IPS-NIHi11 (cell line): ENCODE data around the gene CLIC4.
A peak's percentile ranks its signal among the peaks of the same experiment; 100 is the strongest.
"Not testable (repeated sequence)": the region's sequence is repeated elsewhere in the genome, so short reads cannot be mapped to it uniquely, and the experiment has no call there.

Source experiments
- DNase-seq: peaks from one replicate; pipeline ENCODE4 v3.0.0; 2012; ENCODE audit warnings: mixed read lengths, low spot score

The CLIC4 gene

DNA sequence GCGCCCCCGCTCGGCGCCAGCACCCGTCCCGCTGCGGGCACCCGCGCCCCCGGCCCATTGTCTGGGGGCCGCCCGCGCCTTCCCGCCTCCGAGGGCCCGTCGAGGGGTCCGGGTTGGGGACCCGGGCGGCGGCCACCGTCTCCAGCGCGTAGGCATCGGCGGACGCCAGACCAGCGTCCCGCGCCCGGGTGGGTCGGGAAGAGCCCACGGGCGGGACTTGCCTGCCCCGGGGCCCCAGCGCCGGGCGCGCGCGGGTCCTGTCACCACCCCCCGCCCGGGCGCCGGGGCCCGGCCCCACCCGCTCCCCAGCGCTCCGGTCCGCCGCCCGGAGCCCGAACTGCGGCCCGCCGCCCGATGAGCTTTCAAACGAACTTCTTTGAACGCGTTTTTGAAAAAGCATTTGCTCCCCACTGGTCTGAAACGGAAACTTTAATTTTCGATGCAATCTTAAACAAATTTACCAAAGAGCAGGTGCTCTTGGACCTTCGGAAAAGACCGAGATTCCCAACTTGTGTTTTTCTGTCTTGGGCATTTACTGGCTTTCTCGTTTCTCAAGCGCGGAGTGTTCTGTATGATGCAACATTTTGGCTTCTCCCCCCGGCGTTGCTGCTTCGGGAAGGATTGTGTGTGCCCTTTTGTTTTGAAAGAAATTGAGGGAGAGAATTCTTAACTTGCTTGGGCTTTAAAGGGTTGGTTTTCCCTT, 615 bp downstream of the CLIC4 start:
- peak; percentile 49 for DNase-seq

DNA sequence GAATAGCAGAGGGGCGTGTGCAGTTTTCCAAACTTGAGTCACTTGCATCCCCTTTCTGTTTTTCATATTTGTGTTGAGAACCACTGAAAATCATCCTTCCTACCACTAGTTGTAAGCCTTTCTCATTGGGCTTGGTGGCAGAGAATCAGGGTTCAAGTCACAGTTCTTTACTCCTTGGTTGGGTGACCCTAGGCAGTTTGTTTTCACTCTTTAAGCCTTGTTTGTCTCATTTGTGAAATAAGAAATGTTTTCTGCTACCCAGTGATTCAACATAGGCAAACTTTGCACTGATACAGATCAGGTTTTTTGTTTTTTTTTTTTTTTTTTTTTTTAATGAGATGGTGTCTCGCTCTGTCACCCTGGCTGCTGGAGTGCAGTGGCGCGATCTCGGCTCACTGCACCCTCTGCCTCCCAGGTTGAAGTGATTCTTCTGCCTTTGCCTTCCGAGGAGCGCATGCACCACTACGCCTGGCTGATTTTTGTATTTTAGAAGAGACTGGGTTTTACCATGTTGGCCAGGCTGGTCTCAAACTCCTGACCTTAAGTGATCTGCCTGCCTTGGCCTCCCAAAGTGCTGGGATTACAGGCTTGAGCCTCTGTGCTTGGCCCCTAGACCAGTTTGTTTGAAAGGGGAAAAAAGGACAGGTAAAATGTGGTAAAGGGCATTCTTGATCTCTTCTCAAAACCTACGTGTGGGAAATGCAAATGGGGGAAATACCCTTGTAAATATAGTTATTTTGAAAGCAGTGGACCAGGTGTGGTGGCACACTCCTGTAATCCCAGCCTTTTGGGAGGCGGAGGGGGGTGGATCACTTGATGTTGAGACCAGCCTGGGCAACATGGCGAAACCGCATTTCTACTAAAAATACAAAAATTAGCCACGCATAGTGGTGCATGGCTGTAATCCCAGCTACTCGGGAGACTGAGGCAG, 3.2 kb downstream of the CLIC4 start:
- DNase-seq, result no peak

DNA sequence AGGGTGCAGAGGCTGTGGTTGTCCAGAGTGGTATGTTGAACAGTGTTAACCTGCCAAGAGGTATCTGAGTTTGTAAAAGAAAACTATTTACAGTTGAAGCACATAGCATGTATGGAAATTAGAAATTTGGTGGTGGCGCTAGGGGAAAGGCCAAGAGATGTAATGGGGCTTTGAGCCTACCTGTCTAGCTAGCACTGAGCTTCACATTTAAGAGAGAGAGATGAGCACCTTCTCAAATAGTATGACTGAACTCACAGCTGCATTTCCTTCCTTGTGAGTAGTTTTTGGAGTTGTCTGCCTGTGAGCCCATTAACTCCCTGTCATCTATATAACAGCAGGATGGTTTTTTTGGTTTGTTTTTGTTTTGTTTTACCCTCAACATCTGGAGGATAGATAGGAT, 4.0 kb downstream of the CLIC4 start:
- no peak for DNase-seq

DNA sequence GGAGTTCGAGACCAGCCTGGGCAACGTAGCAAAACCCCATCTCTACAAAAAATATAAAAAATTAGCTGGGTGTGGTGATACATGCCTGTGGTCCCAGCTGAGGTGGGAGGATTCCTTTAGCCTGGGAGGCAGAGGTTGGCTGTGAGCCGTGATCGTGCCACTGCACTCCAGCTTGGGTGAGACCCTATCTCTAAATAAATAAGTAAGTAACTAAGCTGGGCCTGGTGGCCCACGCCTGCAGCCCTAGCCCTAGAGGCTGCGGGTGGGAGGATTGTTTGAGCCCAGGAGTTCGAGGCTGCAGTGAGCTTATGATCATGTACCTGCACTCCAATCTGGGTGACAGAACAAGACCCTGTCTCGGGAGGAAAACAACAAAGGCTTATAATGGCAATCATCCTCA, 4.6 kb downstream of the CLIC4 start:
- no peak for DNase-seq

DNA sequence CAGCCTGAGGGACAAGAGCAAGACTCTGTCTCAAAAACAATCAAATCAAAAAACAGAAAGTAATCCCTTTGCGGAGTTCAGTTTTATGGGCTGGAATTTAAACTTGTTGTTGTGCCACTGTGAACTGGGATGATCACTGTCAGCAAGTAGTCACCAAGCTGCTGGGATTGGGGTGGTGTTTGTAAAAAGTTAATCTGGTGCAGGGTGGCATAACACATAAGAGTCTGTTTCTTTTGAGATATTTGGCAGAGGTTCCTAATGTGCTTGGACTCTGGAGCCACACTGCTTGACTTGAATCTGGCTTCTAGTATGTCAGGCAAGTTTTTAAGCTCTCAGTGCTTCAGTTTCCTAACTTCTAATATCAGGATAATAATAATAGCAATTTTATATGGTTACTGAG, 6.6 kb downstream of the CLIC4 start:
- no peak for DNase-seq

DNA sequence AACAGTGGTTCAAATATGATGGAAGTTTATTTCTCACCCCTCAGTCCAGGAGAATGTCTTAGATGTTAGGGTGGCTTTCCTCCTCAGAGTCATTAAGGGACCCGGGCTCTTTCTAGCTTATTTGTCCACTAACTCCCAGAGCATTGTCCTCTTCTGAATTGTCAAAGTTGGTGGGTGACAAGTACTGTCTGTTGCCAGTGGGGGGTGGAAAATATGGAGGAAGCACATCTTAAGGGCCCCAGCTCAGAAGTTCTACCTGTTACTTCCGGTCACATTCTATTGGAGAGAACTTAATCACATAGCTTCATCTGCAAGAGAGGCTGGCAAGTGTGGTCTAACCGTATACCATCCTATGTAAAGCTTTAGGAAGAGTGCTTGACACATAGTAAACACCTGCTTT, 7.1 kb downstream of the CLIC4 start:
- DNase-seq, result no peak

DNA sequence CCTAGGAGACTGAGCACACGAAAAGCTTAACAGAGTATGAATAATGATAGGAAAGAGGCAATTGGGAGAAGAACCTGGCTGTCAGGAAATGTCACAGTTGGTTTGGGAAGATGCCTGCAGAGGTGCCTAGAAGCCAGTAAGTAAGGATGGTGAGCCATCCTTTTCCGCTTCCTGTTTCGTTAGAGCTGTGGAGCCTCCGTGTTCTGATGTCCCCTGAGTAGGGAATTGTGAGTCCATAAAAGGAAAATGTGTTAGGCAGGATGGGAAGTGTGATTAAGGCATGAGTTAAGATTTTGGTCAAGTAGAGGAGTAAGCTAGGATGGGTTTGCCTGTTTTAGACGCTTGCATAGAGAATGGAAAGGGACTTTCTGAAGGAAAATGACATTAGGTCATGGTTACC, 9.0 kb downstream of the CLIC4 start:
- no peak for DNase-seq

DNA sequence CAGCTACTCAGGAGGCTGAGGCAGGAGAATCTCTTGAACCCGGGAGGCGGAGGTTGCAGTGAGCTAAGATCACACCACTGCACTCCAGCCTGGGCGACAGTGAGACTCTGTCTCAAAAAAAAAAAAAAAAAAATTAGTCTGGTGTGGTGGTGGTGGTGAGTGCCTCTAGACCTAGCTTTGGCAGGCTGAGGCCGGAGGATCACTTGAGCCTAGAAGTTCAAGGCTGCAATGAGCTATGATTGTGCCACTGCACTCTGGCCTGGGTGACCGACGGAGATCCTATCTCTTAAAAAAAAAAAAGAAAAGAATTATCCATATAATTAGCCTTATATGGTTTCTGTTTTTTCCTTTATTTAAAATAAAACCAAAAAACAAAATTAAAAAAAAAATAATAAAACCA, 10.1 kb downstream of the CLIC4 start:
- not testable (repeated sequence) for DNase-seq

DNA sequence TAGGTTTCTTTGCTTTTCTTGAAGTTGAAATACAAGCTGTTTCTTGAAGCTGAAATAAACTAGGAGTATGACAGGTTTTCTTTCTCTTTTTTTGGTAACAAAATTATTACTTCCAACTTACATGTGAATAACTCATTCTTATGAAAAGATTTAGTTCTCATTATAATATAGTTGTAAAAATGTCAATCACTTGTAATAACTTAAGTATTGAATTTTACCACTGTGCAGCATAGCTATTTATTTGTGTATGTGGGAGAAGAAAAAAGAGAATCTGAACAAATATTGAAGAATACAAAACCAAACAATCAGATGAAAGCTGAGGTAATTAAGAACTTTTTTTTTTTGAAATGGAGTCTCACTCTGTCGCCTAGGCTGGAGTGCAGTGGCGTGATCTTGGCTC, 11.1 kb downstream of the CLIC4 start:
- no peak for DNase-seq

DNA sequence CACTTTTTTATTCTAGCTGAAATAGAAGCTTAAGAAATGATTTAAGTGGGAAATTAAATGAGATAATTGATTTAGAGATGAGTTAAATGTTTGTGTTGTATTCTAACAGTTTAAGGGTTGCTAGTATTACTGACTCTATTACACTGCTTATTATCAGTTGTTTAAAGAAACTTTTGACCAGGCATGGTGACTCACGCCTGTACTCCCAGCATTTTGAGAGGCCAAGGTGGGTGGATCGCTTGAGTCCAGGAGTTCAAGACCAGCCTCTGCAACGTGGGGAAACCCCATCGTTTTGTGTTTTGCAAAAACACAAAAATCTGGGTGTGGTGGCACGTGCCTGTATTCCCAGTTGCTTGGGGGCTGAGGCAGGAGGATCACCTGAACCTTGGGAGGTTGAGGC, 14.2 kb downstream of the CLIC4 start:
- no peak for DNase-seq

DNA sequence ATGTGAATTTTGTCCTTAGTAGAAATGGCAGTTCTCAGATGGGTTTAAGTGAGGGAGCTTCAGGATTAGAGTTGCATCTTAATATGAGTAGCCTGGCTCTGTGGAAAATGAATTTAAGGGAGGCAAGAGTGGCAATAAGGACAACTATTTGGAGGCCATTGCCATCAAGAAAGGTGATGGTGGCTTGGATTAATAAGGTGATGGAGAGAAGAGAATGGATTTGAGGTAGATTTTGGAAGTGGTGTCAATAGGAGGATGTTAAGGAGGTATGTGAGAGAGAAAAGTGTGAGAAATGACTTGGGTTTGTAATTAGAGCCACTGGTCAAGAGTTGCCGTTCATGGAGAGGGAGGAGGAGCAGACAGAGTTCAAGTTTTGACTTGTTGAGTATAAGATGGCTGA, 16.3 kb downstream of the CLIC4 start:
- DNase-seq, result no peak

DNA sequence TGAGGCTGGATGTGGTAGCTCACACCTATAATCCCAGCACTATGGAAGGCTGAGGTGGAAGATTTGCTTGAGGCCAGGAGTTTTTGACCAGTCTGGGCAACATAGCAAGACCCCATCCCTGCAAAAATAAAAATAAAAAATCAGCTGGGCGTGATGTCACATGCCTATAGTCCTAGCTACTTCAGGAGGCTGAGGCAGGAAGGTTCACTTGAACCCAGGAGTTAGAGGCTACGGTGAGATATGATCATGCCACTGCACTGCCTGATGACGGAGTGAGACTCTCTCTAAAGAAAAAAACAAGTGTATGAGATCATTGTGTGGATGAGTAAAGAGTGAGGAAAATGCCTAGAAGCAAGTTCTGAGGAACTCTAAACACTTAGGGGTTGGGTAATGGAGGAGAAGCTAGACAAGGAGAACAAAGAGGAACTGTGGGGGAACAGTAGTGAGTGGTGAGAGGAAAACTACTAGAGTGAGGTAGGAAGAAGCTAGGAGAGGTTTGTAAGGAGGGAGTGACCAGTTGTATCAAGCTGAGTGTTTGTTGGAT, 17.0 kb downstream of the CLIC4 start:
- DNase-seq, result no peak

DNA sequence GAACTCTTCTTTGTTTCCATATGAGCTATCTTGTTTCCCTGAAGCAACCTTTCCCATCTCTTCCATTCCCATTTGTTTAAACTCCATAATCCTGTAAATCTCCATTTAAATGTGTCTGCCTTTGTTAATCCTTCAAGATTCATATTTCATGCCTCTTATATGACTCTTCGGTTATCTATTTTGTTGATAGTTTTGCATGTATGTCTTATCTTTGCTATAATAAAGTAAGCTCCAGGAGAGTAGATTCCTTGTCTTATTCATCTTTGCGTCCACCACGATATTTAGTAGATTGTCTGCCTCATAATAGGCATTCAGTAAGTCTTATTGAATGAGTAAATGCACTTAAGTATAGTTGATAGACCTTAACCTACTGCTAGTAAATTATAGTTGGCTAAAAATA, 18.4 kb downstream of the CLIC4 start:
- no peak for DNase-seq

DNA sequence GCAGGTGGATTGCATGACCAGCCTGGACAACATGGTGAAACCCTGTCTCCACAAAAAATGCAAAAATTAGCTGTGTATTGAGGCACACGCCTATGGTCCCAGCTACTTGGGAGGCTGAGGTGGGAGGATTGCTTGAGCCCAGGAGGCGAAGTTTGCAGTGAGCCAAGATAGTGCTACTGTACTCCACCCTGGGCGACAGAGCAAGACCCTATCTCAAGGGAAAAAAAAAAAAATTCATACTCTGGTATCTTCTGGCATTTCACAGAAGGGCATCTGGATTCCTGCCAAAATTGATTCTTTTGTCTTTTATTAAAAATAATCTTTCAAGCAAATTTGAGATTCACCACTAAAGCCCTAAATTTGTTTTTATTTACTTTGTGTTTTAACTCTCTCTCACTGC, 19.2 kb downstream of the CLIC4 start:
- DNase-seq, result no peak

DNA sequence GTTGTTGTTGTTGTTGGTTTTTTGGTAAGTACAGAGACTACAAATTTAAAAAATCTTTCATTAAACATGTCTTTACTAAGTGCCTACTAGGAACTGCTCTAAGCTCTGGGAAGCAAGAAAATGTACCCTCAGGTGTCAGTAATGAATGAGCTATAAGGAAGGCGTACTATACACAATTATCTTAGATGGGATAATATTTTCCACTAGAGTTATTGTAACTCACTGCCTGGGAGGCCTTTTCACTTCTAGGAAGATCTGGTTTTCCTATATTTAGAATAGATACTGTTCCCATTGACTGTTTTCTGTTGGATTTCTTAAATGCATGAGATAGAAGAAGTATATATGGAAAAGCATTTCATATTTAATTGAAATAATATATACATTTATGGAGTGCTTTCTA, 19.6 kb downstream of the CLIC4 start:
- no peak for DNase-seq

DNA sequence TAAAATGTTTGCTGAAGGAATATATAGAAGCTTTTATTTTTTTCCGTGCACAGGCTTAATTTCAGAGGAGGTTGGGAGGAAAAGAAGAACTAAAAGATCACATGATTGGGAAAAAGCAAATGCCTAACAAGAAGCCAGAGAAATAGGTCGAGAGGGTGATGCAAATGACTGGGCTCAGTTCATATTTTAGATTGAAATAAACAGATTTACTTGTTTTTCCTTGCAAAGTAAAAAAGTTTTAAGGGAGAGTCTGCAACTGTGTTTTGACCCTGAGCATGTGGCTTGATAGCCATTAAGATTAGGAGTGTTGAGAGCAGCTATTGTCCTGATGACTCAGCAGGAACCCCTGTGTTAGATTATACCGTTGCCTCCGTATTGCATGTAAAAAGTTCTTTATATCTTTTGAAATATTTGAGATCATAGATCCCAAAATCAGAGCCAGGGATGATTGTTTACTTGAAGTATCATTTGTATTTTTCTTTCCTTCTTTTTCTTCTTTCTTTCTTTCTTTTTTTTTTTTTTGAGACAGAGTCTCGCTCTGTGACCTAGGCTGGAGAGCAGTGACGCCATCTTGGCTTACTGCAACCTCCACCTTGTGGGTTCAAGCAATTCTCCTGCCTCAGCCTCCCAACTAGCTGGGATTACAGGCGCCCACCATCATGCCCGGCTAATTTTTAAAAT, 20.2 kb downstream of the CLIC4 start:
- DNase-seq, result peak; percentile 22

DNA sequence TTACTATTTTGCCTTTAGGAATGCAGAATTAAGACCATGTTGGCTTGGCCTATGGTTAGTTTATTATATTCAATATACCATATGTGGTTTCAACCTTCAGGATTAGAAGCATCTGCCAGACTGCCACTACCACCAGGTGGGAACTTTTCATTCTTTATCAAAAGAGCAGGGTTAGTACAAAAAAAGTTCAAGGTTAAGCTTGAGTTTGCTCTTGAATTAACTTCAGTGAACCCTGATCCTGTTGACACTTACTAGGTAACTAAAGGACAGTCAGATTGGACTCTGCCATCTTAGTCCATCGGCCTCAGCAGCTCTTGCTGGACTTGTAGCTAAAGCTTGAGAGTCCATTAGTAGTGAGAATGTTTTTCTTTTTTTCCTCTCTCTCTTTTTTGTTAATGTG, 22.1 kb downstream of the CLIC4 start:
- DNase-seq, result no peak

DNA sequence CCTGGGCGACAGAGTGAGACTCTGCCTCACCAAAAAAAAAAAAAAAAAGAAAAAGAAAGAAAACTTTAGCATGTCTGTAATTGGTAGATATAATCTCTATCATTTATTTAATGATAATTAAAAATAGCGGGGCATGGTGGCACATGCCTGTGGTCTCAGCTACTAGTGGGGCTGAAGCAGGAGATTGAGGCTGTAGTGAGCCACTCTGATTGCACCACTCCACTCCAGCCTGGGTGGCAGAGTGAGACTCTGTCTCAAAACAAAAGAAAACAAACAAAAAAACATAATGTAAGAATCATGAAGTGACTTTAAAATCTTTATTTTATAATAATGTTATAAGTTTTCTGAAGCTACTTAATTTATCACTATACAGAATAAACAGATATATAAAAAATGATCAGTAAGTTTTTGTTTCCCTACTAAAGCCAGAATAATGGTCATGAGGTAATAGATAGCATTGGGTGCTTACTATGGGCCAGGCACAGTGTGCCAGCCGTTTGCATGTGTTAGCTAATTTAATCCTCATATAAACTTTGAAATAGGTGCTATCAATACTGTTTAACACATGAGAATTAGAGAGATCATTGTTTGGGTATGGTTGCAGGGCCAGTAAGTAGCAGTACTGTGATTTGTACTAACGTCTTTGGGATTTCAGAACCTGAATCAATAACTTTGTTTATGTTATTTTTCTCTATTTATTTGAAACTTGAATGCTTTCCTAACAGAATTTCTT, 23.8 kb downstream of the CLIC4 start:
- no peak for DNase-seq

DNA sequence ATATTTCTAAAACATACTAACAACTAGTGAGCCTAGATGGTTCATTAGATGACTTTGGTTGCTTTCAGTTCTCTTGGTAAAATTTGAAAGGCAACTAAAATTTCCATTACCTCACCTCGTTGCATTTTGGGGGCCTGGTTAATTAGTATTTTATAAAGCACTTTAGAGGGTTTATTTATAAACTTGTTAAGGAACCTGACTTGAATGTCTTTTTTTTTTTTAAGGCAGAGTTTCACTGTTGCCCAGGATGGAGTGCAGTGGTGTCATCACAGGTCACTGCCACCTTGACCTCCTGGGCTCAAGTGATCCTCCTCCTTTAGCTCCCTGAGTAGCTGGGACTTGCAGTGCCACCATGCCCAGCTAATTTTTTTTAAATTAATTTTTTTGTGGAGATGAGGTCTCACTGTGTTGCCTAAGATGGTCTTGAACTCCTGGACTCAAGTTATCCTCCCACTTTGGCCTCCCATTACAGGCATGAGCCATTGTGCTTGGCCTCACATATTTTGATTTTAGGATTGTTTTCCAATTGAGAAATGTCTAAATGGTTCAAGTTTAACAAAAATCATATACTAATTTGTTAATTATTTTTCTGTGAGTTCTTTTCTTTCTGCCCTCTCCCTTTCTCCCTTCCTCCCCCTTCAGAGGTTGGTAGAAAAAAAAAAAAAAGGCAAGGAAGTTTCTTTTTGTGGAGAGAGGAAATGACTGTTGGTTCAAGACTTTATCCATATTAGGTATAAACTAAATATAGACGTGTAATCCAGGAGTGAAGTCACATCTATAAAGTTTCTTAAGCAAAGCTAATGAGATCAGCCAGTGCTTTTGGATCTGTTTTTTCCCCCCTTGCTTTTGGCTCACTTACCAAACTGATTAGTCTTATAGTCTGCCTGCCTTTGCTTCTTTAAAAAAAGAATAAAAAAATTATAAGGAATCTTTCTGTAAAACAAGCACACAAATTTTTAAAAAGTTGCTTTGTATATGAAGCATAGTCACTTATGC, 24.7 kb downstream of the CLIC4 start:
- DNase-seq, result no peak

DNA sequence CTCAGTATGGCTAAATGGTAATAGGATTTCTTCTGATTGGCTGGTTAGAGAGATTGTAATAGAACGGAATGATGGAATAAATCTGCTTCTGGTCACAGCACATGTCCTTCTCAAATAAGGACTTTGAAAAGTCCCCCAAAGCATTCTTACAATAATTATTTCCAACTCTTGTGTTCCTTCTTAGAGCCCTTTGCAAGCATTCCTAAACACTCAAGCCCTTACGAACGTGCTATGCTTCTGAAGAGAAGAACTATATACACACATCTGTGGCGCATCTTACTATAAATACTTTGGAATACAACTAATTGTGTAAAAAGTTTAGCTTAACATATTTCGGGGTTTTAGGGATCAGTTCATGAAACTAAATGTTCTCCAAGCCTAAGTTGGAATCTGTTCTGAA, 25.6 kb downstream of the CLIC4 start:
- no peak for DNase-seq

DNA sequence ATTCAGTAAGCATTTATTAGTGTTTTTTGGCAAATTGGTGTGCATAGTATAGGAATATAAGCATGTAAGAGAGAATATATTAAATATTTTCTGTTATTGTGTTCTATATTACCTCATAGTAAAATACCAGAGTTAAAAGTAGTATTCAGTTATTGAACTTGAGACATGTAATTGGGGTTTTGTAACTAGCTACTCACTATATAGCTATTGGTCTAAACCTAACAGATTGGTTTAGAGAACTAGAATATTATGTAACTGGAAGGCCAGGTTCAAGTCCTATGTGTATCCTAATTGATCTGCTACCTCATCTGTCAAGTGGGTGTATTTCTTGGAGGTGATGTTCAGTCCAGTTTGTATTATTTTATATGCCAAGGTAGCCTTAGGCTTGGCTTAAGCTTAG, 26.3 kb downstream of the CLIC4 start:
- no peak for DNase-seq
